GM18951 (cell line): ENCODE data around the gene LRP3.
"Not testable (repeated sequence)": the region's sequence is repeated elsewhere in the genome, so short reads cannot be mapped to it uniquely, and the experiment has no call there.

Experiments
- POLR2A ChIP-seq: IDR thresholded peaks from 4 replicates; pipeline ENCODE4 v1.6.1; 2011; ENCODE audit warnings: mild to moderate bottlenecking; ENCODE audit not compliant: insufficient read length, insufficient read depth; ENCODE audit errors: extremely low read depth
- in situ Hi-C: fragments of 300-500 bp; cut with MboI; formaldehyde crosslinking; loops from one replicate; pipeline ENCODE4 v1.12.0; 2022; ENCODE audit warnings: low sequenced_read_pairs, mixed read lengths, inconsistent platforms; ENCODE audit not compliant: unreplicated experiment

Gene LRP3

GRCh38 chr19:33202546-33203507 is 8.7 kb downstream of the LRP3 start:
- in situ Hi-C loops, result no loop called here
- TF ChIP-seq POLR2A, result no peak

GRCh38 chr19:33203529-33203928 is 9.4 kb downstream of the LRP3 start:
- no peak for TF ChIP-seq POLR2A
- in situ Hi-C loops, result no loop called here

- no peak for TF ChIP-seq POLR2A
- in situ Hi-C loops, result no loop called here
These were observed 10.2 kb downstream of the LRP3 start for GRCh38 chr19:33204136-33204973.

GRCh38 chr19:33205110-33205509 is 11.0 kb downstream of the LRP3 start:
- in situ Hi-C loops, result no loop called here
- TF ChIP-seq POLR2A, result no peak

GRCh38 chr19:33205531-33206260 is 11.6 kb downstream of the LRP3 start:
- in situ Hi-C loops, result no loop called here
- TF ChIP-seq POLR2A, result no peak

- in situ Hi-C loops, result no loop called here
These were observed 12.3 kb downstream of the LRP3 start for GRCh38 chr19:33206261-33207039.

GRCh38 chr19:33207040-33207620 is 13.0 kb downstream of the LRP3 start:
- no peak for TF ChIP-seq POLR2A
- in situ Hi-C loops, result no loop called here

More at GRCh38 chr19:33206261-33207039, 12.3 kb downstream of the LRP3 start:
- TF ChIP-seq POLR2A, result no peak

DNA sequence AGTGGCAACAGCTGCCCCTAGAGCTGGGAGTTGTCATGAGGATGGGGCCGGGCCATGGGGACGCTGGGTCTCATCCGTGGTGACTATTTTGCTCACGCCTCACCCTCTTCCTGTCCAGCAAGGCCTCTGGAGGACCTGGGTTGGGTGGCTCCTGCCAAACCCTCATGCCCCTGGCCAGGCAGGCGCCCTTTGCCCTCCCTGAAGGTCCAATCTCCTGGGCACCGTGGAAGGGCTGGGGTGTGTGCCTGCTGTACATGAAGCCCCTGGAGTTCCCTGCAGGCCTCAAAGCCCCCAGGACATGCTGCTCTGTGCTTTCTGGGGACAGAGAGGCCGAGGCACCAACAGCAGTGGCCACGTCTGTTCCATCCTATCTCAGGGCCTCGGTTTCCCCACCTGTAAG is 13.8 kb downstream of the LRP3 start:
- in situ Hi-C loops, result no loop called here
- TF ChIP-seq POLR2A, result no peak

DNA sequence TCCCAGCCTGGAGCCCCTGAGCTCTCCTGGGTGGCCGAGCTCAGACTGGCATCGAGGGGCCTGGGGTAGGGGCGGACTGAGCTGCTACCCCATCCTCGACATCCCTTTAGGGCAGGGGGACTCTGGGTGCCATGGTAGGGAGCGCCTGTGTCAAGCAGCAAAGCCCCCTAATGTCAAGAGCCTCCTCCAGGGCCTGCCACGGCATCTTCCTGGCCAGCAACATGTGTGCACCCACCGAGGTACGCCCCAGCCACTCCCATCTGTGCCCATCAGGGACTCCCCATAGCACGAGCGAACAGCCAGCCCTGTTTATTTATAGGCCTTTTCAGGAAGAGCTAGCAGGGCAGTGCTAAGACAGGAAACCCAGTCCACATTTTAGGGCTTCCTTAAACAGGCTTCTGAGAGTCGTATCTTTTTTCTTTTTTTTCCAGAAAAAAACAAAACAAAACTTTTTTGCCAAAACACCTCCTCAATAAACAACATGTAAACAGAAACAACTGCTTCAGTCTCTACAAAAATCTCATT is 14.3 kb downstream of the LRP3 start:
- in situ Hi-C loops, result no loop called here
- no peak for TF ChIP-seq POLR2A

DNA sequence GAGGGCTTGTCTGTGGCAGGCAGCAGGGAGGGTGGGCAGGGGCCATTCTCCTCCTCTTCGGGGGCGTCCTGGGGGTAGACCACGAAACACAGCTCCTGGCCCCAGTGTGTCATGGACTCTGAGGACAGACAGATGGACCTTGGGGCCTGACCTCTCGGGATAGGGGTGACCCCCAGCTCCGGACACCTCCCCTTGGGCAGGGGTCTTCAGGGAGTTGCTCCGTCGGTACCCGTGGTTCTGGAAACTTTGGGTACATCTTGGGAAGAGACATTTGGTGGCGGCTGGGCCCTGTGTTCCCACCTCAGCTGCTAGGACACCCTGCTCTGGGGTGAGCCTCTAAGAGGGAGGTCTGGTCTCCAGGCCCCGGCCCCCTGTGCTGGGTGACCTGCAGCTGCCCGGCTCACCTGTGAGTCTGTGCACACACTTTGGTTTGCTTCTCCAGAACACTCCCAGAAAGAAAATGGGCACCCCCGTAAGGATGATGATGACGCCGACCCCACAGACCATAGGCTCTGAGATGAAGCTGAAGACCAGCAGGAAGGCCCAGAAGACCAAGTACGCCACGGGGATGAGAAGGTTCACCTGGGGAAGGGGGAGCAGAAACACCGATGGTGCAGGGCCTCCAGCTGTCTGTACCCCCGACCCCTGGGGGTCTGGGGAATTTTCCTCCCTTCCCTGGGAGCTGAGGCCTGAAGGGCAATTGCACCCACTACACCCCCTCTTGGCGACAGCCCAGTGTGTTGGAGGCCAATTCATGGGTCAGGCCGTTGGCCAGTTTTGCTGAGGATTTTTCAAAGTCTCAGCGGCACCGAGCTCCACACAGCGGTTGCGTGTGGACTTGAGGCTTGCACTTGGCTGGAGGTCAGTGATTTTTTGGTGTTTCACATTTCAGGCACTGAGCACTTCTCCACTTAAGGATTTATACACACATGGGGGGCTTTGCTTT is 15.0 kb downstream of the LRP3 start:
- TF ChIP-seq POLR2A, result no peak
- in situ Hi-C loops, result no loop called here

DNA sequence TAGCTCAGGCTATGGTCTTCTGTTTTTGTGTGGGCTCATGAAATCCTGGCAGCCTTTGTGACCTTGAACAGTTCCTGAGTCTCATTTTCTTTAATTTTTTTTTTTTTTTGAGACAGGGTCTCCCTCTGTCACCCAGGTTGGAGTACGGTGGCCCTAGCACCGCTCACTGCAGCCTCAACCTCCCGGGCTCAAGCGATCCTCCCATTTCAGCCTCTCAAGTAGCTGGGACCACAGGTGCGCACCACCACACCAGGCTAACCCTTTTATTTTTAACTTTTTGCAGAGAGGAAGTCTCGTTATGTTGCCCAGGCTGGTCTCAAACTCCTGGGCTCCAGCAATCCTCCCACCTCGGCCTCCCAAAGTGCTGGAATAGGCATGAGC is 15.7 kb downstream of the LRP3 start:
- in situ Hi-C loops, result not testable (repeated sequence)
